Measurements from ENCODE around the gene ADGRL2.

The ADGRL2 gene

GRCh38 chr1:82013702-82014101 lies 213.0 kb downstream of the ADGRL2 start:
- Histone ChIP-seq H2AFZ (ENCODE audit: low read length) (no peak overlapping the region), H3K36me3 (replicated peaks; ENCODE audit: insufficient read depth, low read length) (no peaks in the 10 kb centered on the region), H4K20me1 (ENCODE audit: insufficient read depth, low read length) (no peaks in the 10 kb centered on the region), H3K4me2 (ENCODE audit: low read depth, low read length) (no peak overlapping the region), H3K27me3 (replicated peaks; ENCODE audit: insufficient read depth, low read length) (no peaks in the 10 kb centered on the region), H3F3A (ENCODE audit: insufficient read depth, low read length) (no peaks in the 10 kb centered on the region), H3K79me2 (ENCODE audit: low read length) (no peaks in the 10 kb centered on the region), H3K9ac (ENCODE audit: low read length) (no peak overlapping the region), H3K4me3 (ENCODE audit: low read length) (no peak overlapping the region), H3K9me3 (replicated peaks; ENCODE audit: insufficient read depth, low read length) (no peaks in the 10 kb centered on the region), H3K27ac (ENCODE audit: low read length) (no peak overlapping the region), H3K9me2 (replicated peaks; ENCODE audit: insufficient read depth, low read length) (no peaks in the 10 kb centered on the region), H3K4me1 (ENCODE audit: low read length) (no peaks in the 10 kb centered on the region)
- TF ChIP-seq EZH2phosphoT487 (IDR thresholded peaks at IDR 0.05; ENCODE audit: low read length) = no peak
- no peak for TF ChIP-seq CTCF (IDR thresholded peaks at IDR 0.05; ENCODE audit: low read length)
- TF ChIP-seq EZH2 (optimal IDR thresholded peaks at IDR 0.05; ENCODE audit: low read depth, low read length) = no peak
- DNase-seq = no peak

DNA sequence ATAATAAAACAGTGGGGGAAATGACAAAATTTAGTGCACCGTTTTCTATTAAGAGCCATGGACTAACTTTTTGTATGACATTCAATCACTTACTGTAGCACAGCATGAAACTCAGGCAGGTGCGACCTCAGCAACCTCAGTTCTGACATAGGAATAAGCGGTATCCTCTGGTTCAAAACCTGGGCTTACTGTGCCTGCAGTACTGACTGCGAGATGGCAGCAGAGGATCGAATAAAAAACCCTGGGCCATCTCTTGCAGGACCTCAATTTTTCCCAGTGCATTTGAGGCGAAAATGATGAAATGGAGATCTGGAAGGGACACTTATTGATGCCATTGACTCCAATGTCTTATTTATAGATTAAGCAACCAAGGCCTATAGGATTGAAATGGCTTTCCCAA lies 214.7 kb downstream of the ADGRL2 start:
- H3K36me3 ChIP-seq (replicated peaks; ENCODE audit: insufficient read depth, low read length) = no peaks in the 10 kb centered on the region
- H3K4me2 ChIP-seq (ENCODE audit: low read depth, low read length) = no peak overlapping the region
- H3K4me1 ChIP-seq (ENCODE audit: low read length) = no peaks in the 10 kb centered on the region
- no peak overlapping the region for H3K27ac ChIP-seq (ENCODE audit: low read length)
- H3K9ac ChIP-seq (ENCODE audit: low read length) = no peak overlapping the region
- H3K4me3 ChIP-seq (ENCODE audit: low read length) = no peak overlapping the region
- no peaks in the 10 kb centered on the region for H3K9me3 ChIP-seq (replicated peaks; ENCODE audit: insufficient read depth, low read length)
- TF ChIP-seq EZH2 (optimal IDR thresholded peaks at IDR 0.05; ENCODE audit: low read depth, low read length) (no peak), CTCF (IDR thresholded peaks at IDR 0.05; ENCODE audit: low read length) (no peak), EZH2phosphoT487 (IDR thresholded peaks at IDR 0.05; ENCODE audit: low read length) (no peak)
- H3F3A ChIP-seq (ENCODE audit: insufficient read depth, low read length) = no peaks in the 10 kb centered on the region
- H2AFZ ChIP-seq (ENCODE audit: low read length) = no peak overlapping the region
- H4K20me1 ChIP-seq (ENCODE audit: insufficient read depth, low read length) = no peaks in the 10 kb centered on the region
- H3K9me2 ChIP-seq (replicated peaks; ENCODE audit: insufficient read depth, low read length) = no peaks in the 10 kb centered on the region
- no peaks in the 10 kb centered on the region for H3K27me3 ChIP-seq (replicated peaks; ENCODE audit: insufficient read depth, low read length)
- H3K79me2 ChIP-seq (ENCODE audit: low read length) = no peaks in the 10 kb centered on the region
- DNase-seq = no peak

DNA sequence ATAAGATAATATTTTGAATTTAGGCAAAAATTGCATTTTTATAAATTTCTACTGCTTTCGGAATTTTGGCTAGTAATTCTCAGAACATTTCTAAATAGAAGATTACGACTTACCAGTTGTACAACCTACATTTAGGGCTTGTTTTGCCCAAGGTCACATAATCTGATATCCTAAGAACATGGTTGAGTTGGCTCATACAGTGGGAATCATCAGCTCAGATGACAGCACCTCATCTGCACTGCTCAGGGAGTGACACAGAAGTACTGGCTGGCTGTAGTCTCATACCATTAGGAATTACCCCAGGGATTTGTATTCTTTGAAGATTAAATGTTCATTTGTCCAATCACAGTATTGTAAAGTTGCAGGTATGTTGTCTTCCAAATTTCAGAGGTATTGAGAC lies 217.6 kb downstream of the ADGRL2 start:
- Histone ChIP-seq H3K4me3 (ENCODE audit: low read length) (no peak overlapping the region), H2AFZ (ENCODE audit: low read length) (no peak overlapping the region), H3K36me3 (replicated peaks; ENCODE audit: insufficient read depth, low read length) (no peaks in the 10 kb centered on the region), H3K9ac (ENCODE audit: low read length) (no peak overlapping the region), H4K20me1 (ENCODE audit: insufficient read depth, low read length) (no peaks in the 10 kb centered on the region), H3K9me3 (replicated peaks; ENCODE audit: insufficient read depth, low read length) (no peaks in the 10 kb centered on the region), H3K9me2 (replicated peaks; ENCODE audit: insufficient read depth, low read length) (no peaks in the 10 kb centered on the region), H3K79me2 (ENCODE audit: low read length) (no peaks in the 10 kb centered on the region), H3K27ac (ENCODE audit: low read length) (no peak overlapping the region), H3K27me3 (replicated peaks; ENCODE audit: insufficient read depth, low read length) (no peaks in the 10 kb centered on the region), H3K4me1 (ENCODE audit: low read length) (no peaks in the 10 kb centered on the region), H3F3A (ENCODE audit: insufficient read depth, low read length) (no peaks in the 10 kb centered on the region), H3K4me2 (ENCODE audit: low read depth, low read length) (no peak overlapping the region)
- TF ChIP-seq EZH2phosphoT487 (IDR thresholded peaks at IDR 0.05; ENCODE audit: low read length) (no peak), CTCF (IDR thresholded peaks at IDR 0.05; ENCODE audit: low read length) (no peak), EZH2 (optimal IDR thresholded peaks at IDR 0.05; ENCODE audit: low read depth, low read length) (no peak)
- DNase-seq = no peak

All from MM.1S (cell line).